Esophagus muscularis mucosa (tissue), 3 donors: Measurements from ENCODE around the gene TBC1D5.

Experiments
- POLR2A ChIP-seq: fragments of 450-650 bp; IDR thresholded peaks from one replicate; pipeline ENCODE4 v1.6.1; 2017; ENCODE audit warnings: antibody characterized with exemption, moderate library complexity, mild to moderate bottlenecking, low read depth
- TF ChIP-seq, protein P1 (sequence below), 3 experiments: fragments of 200-600 bp in 2 of 3; fragments of 450-650 bp in 1 of 3; sonication (generic) in 2 of 3; IDR thresholded peaks; one replicate each; pipeline ENCODE4 v1.5.1; 2017 to 2019; ENCODE audit warnings: antibody characterized with exemption in 3 of 3, mild to moderate bottlenecking in 2 of 3, moderate library complexity in 1 of 3

GRCh38 chr3:17412950-17413530 is 329.4 kb downstream of the TBC1D5 start:
- TF ChIP-seq, protein P1, sequence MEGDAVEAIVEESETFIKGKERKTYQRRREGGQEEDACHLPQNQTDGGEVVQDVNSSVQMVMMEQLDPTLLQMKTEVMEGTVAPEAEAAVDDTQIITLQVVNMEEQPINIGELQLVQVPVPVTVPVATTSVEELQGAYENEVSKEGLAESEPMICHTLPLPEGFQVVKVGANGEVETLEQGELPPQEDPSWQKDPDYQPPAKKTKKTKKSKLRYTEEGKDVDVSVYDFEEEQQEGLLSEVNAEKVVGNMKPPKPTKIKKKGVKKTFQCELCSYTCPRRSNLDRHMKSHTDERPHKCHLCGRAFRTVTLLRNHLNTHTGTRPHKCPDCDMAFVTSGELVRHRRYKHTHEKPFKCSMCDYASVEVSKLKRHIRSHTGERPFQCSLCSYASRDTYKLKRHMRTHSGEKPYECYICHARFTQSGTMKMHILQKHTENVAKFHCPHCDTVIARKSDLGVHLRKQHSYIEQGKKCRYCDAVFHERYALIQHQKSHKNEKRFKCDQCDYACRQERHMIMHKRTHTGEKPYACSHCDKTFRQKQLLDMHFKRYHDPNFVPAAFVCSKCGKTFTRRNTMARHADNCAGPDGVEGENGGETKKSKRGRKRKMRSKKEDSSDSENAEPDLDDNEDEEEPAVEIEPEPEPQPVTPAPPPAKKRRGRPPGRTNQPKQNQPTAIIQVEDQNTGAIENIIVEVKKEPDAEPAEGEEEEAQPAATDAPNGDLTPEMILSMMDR (IDR thresholded peaks at IDR 0.05) = peak; percentile 48 to 82 (median 60)
- TF ChIP-seq POLR2A = no peak
